IPS DF 4.7 (cell line): ENCODE measurements around the gene BOLA3.
"Not testable (repeated sequence)": the region's sequence is repeated elsewhere in the genome, so short reads cannot be mapped to it uniquely, and the experiment has no call there.

ENCODE experiments used
- DNase-seq: peaks from one replicate; pipeline ENCODE4 v3.0.0-alpha.2; 2013; ENCODE audit warnings: low spot score; ENCODE audit errors: extremely low read depth

BOLA3 gene

DNA sequence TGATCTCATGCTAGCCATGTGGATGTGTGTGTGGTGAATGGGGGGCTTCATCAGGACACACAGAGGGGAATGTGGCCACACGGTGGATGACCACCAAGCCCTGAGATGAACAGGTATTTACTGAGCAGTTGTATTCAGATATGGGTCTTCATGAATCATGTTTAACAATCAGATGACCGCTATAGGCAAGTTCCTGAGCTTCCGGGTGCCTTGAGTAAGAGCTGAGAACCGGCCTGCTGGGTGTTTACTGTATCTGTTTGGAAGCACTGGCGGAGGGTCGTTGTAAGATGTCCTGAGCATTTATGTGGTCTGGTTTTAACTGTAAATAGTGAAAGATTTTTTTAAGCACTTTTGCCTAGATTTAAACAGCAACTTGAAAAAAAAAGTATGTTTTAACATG lies 43.9 kb downstream of the BOLA3 start:
- DNase-seq, result no peak

DNA sequence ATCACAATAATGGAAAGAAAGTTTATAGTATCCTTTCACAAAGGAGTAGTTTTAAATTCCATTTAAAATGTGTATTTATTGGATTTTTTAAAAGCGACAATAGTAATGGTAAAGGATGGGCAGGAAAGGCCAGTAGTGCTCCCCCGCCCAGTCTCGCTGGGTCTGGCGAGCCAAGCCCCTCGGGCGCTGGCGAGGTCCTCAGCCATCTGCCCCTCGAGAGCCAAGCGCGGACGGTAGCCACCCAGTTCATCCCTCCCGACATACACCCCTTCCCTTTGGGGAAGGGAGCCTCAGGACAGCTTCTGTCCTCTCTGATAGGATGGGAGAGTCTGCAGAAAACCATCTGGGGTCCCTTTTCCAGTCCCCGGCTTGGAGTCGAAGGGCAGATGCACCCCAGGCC lies 45.2 kb downstream of the BOLA3 start:
- DNase-seq, result no peak

DNA sequence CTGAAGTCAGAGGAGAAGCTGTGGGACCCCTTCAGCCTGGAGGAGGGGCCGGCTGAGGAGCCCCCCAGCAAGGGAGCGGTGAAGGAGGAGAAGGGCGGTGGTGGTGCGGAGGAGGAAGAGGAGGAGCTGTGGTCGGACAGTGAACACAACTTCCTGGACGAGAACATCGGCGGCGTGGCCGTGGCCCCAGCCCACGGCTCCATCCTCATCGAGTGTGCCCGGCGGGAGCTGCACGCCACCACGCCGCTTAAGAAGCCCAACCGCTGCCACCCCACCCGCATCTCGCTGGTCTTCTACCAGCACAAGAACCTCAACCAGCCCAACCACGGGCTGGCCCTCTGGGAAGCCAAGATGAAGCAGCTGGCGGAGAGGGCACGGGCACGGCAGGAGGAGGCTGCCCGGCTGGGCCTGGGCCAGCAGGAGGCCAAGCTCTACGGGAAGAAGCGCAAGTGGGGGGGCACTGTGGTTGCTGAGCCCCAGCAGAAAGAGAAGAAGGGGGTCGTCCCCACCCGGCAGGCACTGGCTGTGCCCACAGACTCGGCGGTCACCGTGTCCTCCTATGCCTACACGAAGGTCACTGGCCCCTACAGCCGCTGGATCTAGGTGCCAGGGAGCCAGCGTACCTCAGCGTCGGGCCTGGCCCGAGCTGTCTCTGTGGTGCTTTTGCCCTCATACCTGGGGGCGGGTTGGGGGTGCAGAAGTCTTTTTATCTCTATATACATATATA lies 46.0 kb downstream of the BOLA3 start:
- no peak for DNase-seq

DNA sequence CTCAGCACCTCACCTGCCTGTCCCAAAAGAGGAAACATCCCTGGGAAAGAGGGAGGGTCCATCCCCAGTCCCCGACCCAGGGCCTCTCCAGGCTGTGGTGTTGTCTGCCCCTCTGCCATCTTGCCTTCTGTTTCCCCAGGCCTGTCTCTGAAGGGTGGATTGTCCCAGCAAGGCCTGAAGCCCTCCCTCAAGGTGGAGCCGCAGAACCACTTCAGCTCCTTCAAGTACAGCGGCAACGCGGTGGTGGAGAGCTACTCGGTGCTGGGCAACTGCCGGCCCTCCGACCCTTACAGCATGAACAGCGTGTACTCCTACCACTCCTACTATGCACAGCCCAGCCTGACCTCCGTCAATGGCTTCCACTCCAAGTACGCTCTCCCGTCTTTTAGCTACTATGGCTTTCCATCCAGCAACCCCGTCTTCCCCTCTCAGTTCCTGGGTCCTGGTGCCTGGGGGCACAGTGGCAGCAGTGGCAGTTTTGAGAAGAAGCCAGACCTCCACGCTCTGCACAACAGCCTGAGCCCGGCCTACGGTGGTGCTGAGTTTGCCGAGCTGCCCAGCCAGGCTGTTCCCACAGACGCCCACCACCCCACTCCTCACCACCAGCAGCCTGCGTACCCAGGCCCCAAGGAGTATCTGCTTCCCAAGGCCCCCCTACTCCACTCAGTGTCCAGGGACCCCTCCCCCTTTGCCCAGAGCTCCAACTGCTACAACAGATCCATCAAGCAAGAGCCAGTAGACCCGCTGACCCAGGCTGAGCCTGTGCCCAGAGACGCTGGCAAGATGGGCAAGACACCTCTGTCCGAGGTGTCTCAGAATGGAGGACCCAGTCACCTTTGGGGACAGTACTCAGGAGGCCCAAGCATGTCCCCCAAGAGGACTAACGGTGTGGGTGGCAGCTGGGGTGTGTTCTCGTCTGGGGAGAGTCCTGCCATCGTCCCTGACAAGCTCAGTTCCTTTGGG lies 47.2 kb downstream of the BOLA3 start:
- no peak for DNase-seq

DNA sequence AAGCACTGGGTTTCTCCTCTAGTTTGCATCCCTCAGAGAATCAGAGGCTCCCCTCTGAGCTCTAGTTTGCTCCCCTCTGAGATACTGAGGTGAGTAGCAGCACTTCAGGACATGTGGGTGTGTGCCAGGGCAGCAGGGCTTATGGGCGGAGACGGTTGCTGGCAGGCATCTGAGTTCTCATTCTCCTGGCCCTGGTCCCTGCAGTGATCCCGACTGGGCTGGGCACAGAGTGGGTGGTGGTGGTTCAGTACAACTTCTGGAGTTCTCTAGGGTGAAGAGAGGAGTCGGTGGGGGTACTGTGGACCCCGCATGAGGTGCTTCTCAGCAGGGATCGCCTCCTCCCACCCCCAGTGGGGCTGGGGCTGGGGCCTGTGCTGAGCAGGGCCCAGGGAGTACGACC lies 47.9 kb downstream of the BOLA3 start:
- DNase-seq, result no peak

DNA sequence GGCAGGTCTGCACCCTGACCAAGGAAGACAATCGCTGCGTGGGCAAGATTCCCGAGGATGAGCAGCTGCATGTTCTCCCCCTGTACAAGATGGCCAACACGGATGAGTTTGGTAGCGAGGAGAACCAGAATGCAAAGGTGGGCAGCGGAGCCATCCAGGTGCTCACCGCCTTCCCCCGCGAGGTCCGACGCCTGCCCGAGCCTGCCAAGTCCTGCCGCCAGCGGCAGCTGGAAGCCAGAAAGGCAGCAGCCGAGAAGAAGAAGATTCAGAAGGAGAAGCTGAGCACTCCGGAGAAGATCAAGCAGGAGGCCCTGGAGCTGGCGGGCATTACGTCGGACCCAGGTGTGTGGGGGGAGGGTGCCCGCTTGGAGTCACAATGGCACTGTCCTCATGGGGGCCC lies 48.4 kb downstream of the BOLA3 start:
- DNase-seq, result no peak

DNA sequence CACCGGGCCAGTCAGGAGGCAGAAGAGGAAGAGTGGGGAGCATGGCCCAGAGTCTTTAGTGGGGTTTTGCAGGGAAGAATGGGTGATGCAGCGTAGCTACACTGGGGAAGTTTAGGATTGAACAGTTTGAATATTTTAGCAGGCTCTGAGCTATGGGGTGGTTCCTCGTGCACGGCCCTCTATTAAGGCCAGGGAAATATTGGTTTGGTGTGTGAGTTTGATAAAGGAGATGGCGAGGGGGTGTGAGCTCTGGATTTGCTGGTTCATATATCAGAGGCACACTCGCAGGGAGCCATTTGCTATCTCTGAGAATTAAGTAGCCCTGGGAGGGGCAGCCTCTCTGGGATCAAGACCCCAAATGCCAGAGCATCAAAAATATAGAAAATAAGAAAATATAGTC lies 50.1 kb downstream of the BOLA3 start:
- DNase-seq, result no peak

DNA sequence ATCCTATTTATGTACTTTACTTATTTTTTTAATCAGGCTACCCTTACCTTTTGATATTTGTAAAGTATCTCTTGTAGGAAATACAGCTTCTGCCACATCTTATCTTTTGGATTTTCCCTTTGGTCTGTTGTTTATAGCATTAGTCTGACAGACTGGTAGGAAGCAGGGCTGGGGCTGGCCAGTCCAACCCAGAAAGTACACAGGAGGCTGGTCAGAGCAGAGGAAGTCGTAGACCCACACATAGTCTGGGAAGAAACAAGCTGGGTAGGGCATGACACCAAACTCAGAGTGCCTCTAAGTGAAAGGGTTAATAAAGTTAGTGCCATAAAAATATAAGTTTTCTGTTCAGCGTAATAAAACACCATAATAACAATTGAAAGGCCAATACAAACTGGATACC lies 51.7 kb downstream of the BOLA3 start:
- no peak for DNase-seq

DNA sequence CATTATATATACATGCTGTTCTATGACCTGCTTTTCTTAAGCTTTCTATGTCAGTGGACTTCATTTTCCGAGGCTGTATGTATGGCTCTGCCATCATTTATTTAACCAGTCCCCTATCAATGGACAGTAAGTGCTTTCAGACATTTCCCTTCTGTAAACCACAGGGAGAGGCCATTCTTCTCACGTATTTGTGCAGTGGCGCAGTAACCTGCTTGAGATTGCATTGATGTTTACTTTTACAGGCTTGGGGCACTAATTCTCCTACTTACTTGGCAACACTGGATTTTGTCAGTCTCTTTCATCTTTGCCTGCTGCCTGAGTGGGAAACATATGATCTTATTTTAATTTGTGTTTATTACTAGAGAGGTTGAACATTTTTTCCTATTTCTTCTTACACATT lies 52.1 kb downstream of the BOLA3 start:
- DNase-seq, result no peak

DNA sequence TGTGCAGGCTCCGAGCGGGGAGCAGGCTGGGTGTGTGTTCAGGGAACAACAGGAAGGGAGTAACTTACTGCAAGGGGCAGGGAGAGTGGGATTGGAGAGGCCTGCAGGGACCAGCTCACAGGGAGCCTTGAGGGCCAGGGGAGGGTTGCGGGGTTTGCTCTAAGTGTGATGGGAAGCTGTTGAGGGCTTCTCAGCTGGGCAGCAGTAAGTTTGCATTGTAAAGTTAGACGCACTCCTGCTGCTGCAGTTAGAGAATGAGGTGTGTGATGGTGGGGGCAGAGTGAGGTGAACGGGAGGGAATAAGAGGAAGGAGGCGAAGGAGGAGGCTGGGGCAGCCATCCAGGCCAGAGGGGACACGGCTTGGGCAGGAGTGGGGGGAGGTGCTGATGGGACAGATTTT lies 53.4 kb downstream of the BOLA3 start:
- no peak for DNase-seq

DNA sequence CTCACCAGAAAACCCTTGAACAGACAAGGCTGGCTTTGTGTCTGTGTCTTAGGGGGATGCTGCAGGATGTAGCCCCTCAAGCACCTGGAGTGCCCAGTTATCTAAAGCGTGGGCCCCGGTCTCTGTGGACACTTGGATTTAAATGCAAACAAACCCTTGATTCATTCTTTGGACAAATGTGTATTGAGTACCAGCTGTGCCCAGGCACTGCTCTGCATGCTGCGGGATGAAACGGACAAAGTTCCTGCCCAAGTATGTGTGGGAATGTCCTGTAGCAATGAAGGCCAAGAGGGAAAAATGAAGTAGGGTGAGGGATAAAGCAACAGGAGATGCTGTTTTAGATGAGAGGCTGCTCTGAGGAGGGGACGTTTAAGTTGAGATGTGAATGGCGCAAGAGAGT lies 53.9 kb downstream of the BOLA3 start:
- DNase-seq, result no peak

DNA sequence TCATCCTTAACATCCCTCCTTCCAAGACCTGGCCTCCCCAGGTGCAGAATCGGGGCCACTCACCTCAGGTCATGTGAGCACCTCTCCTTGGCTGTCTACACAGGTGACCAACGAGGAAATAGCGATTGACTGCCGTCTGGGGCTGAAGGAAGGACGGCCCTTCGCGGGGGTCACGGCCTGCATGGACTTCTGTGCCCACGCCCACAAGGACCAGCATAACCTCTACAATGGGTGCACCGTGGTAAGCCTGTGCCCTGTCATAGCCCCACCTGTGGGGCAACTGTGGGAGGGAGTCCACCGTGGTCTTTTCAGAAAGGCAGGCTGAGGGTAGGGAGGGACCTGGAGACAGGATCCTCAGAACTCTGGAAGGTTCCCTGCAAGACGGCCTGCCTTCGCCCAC lies 54.3 kb downstream of the BOLA3 start:
- DNase-seq, result no peak

DNA sequence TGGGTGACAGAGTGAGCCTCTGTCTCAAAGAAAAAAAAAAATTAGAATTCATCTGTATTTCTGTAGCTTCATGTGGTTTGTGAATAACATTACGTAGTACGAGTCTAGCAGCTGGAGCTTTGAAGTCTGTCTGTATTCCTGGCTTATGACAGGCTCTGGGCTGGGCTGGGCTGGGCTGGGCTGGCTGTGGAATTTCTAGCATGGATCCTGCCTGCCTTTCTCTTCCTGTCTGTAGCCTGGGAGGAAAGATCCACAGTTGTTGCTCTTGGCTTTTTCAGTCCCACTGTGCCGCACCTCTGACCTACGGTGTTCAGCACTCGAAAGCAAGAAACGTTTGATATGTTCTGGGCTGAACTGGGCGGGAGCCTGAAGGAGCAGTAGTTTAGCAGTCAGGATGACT lies 55.4 kb downstream of the BOLA3 start:
- DNase-seq, result no peak

DNA sequence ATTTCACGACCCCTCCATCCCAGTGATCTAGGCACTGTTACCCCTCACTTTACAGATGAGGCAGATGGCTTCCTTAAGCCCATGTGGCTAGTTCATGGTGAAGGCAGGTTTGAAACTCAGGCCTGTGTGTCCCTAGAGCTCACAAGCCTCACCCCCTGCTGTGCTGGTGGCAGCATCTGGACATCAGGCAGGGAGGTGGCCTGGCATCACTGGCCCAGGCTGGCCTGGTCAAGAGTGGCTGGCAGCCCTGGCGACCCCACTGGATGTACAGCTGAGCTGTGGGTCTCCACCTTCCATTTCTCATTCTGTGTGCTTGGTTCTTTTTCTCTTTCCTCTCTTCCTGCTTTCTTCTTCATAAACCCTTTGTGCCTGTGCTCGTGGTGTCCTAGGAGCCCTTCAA lies 56.3 kb downstream of the BOLA3 start:
- no peak for DNase-seq

DNA sequence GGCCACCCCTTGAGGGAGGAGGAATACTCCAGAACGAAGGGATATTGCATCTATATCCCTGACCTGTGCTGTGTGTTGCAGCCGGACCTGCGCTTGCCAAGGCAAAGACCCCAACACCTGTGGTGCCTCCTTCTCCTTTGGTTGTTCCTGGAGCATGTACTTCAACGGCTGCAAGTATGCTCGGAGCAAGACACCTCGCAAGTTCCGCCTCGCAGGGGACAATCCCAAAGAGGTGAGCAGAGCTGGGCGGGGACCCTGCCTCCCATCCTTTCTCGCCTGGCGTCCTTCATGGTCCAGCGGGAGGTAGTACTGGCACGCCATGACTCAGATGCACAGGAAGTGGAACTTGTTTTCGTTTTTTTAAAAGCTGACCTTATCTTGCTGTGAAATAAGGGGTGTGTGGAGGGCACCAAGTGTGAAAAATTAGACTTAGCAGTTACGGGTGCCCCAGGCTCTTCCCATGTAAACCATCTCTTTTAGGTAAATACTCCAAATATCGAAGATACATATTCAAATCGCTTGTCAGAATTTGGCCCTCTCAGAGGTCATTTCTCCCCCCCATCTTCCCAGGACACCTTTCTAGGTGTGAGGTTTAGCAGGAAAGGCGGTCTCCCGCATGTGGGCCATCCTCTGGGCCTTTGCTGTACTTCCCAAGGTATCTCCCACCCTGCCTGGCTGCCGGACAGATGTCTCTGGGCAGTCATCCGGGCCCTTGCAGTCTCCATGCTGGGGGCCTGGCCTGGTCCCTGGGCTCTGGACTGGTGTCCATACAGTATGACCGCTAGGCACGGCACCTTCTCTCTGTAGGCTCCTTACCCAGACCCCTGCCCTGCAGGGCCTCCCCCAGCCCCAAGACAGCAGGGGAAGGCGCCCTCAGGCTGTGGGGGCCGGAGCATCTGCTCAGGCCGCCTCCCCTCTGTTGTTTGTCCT lies 57.6 kb downstream of the BOLA3 start:
- DNase-seq, result no peak

DNA sequence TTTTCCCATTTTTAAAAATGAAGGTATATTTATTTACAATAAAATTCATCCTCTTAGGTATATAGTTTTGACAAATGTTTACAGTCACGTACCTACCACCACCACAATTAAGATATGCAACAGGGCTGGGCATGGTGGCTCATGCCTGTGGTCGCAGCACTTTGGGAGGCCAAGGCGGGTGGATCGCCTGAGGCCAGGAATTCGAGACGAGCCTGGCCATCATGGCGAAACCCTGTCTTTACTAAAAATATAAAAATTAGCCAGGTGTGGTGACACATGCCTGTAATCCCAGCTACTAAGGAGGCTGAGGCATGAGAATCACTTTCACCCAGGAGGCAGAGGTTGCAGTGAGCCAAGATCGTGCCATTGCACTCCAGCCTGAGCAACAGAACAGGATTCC lies 59.0 kb downstream of the BOLA3 start:
- not testable (repeated sequence) for DNase-seq

DNA sequence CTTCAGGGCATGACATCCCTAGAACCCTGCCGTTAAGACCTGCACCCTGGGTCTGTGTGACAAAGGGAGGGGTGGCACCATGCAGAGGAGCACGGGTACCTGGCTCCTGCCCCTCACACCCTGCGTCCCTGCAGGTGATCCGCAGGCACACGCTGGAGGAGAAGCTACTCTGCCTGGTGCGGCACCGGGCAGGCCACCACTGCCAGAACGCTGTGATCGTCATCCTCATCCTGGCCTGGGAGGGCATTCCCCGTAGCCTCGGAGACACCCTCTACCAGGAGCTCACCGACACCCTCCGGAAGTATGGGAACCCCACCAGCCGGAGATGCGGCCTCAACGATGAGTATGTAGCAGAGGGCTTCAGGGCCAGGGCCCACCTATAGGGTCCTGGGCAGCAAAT lies 60.0 kb downstream of the BOLA3 start:
- DNase-seq, result no peak

DNA sequence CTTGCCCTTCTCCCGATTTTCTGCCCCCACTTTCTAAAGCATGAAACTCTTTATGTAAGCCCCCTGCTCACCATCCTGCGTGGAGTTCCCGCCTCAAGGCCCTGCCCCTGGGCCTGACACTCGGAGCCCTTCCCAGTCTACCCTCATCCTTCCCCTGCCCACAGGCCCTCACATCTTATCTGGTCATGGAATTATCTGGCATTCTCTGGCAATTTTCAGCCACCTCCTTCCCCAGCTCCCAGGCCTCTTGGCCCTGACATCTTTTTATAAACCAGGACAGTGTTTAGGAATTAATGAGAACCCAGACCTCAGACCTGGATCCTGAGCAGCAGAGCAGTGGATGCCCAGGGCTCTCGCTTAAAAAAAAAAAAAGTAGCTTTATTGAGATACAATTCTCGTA lies 61.7 kb downstream of the BOLA3 start:
- no peak for DNase-seq
